IMR-90 (cell line): Measurements from ENCODE around the gene PSPC1. TPM values are rescaled to one million over a fixed set of nuclear protein-coding genes. Genes with fewer than 3 reads are reported as not detected.
"Not testable (repeated sequence)": the region's sequence is repeated elsewhere in the genome, so short reads cannot be mapped to it uniquely, and the experiment has no call there.

Source experiments
- ATAC-seq: fragments of 200-7000 bp; cut with Tn5 transposase; 2 replicates; pipeline ENCODE4 v1.9.1; 2020; ENCODE audit warnings: low read depth, mild to moderate bottlenecking, moderate library complexity
- BruUV-seq: library from RNA; stranded (reverse); fragments of 400-500 nt; replicated peaks from 2 replicates; lab custom pipeline; 2021; lab: Mats Ljungman, UMichigan
- CTCF ChIA-PET: fragments of 300-600 bp; formaldehyde crosslinking; extraction: SDS; loops from one replicate; lab custom pipeline; 2021; ENCODE audit warnings: antibody characterized with exemption; lab: Yijun Ruan, JAX
- POLR2A ChIA-PET: fragments of 300-600 bp; sonication (Branson Sonifier 250); formaldehyde crosslinking; loops from one replicate; lab custom pipeline; 2022; ENCODE audit warnings: antibody characterized with exemption; ENCODE audit not compliant: unreplicated experiment; lab: Charles Lee
- DNase-seq: peaks from one replicate; pipeline ENCODE4 v3.0.0; 2013
- H2AFZ ChIP-seq: replicated peaks from 2 replicates; pipeline ENCODE3; 2013; ENCODE audit warnings: low read length, mild to moderate bottlenecking; ENCODE audit not compliant: poor library complexity
- H2AK5ac ChIP-seq: 2 replicates; pipeline ENCODE4 v1.6.1; 2013; ENCODE audit warnings: low read depth, low read length, inconsistent platforms
- H2AK9ac ChIP-seq: replicated peaks from 2 replicates; pipeline ENCODE3; 2013; ENCODE audit warnings: mild to moderate bottlenecking, low read depth, low read length, moderate library complexity; ENCODE audit not compliant: poor library complexity
- H2BK120ac ChIP-seq: 2 replicates; pipeline ENCODE4 v1.6.1; 2013; ENCODE audit warnings: low read depth, low read length, inconsistent platforms
- H2BK15ac ChIP-seq: 3 replicates; pipeline ENCODE4 v1.6.1; 2013; ENCODE audit warnings: low read depth, low read length, inconsistent platforms
- H2BK20ac ChIP-seq: 2 replicates; pipeline ENCODE4 v1.6.1; 2013; ENCODE audit warnings: low read depth, mild to moderate bottlenecking, inconsistent platforms, low read length, moderate library complexity
- H2BK5ac ChIP-seq: 2 replicates; pipeline ENCODE4 v1.6.1; 2013; ENCODE audit warnings: mild to moderate bottlenecking, low read depth, low read length, inconsistent platforms; ENCODE audit not compliant: poor library complexity, severe bottlenecking
- H3K14ac ChIP-seq: replicated peaks from 2 replicates; pipeline ENCODE4 v1.6.1; 2013; ENCODE audit warnings: low read depth, low read length, inconsistent platforms
- H3K18ac ChIP-seq: 2 replicates; pipeline ENCODE4 v1.6.1; 2013; ENCODE audit warnings: low read depth, low read length, control low read depth
- H3K23ac ChIP-seq: 2 replicates; pipeline ENCODE4 v1.6.1; 2013; ENCODE audit warnings: low read depth, low read length, inconsistent platforms
- H3K27ac ChIP-seq: 2 replicates; pipeline ENCODE4 v1.5.1; 2013; ENCODE audit warnings: mild to moderate bottlenecking, control low read depth, low read length; ENCODE audit not compliant: insufficient read depth
- H3K27me3 ChIP-seq: 2 replicates; pipeline ENCODE4 v1.6.1; 2013; ENCODE audit warnings: low read length; ENCODE audit not compliant: control insufficient read depth, insufficient read depth
- H3K36me3 ChIP-seq: 2 replicates; pipeline ENCODE4 v1.6.1; 2013; ENCODE audit warnings: low read length, mixed read lengths; ENCODE audit not compliant: control insufficient read depth, insufficient read depth
- H3K4ac ChIP-seq: 2 replicates; pipeline ENCODE4 v1.6.1; 2013; ENCODE audit warnings: low read depth, low read length, inconsistent platforms
- H3K4me1 ChIP-seq: 2 replicates; pipeline ENCODE4 v1.6.1; 2013; ENCODE audit warnings: low read length, mixed read lengths; ENCODE audit not compliant: control insufficient read depth, insufficient read depth
- H3K4me2 ChIP-seq: 2 replicates; pipeline ENCODE4 v1.6.1; 2013; ENCODE audit warnings: low read depth, mild to moderate bottlenecking, control low read depth, low read length, moderate library complexity
- H3K4me3 ChIP-seq: 2 replicates; pipeline ENCODE4 v1.5.1; 2013; ENCODE audit warnings: low read depth, mild to moderate bottlenecking, control low read depth, low read length, moderate library complexity; ENCODE audit not compliant: insufficient read depth
- H3K56ac ChIP-seq: 2 replicates; pipeline ENCODE4 v1.6.1; 2013; ENCODE audit warnings: low read length, inconsistent platforms; ENCODE audit not compliant: insufficient read depth; ENCODE audit errors: extremely low read depth
- H3K79me1 ChIP-seq, 2 experiments: 2 replicates each; pipeline ENCODE4 v1.6.1; 2013; ENCODE audit warnings: low read length in 2 of 2, inconsistent platforms in 1 of 2, low read depth in 1 of 2
- H3K9ac ChIP-seq: 2 replicates; pipeline ENCODE4 v1.6.1; 2013; ENCODE audit warnings: low read depth, low read length, control low read depth
- H3K9me1 ChIP-seq: 2 replicates; pipeline ENCODE4 v1.6.1; 2013; ENCODE audit warnings: low read length, inconsistent platforms; ENCODE audit not compliant: insufficient read depth
- H3K9me3 ChIP-seq: 2 replicates; pipeline ENCODE4 v1.6.1; 2013; ENCODE audit warnings: low read length; ENCODE audit not compliant: control insufficient read depth, insufficient read depth
- H4K20me1 ChIP-seq: 2 replicates; pipeline ENCODE4 v1.6.1; 2013; ENCODE audit warnings: low read length, inconsistent platforms; ENCODE audit not compliant: insufficient read depth
- H4K5ac ChIP-seq: 2 replicates; pipeline ENCODE4 v1.6.1; 2013; ENCODE audit warnings: mild to moderate bottlenecking, low read depth, low read length, control low read depth
- H4K8ac ChIP-seq, 2 experiments: 2 replicates each; pipeline ENCODE4 v1.6.1; 2013; ENCODE audit warnings: low read depth in 2 of 2, low read length in 2 of 2, control low read depth in 1 of 2, inconsistent platforms in 1 of 2
- H4K91ac ChIP-seq: 2 replicates; pipeline ENCODE4 v1.6.1; 2013; ENCODE audit warnings: low read depth, low read length, inconsistent platforms; ENCODE audit not compliant: insufficient read depth
- WGBS, 2 experiments: methylation state at CpG; one replicate each; pipeline versions ENCODE4 v1.1.5 to v1.1.7; 2013; ENCODE audit warnings: missing lambda C conversion rate in 2 of 2; ENCODE audit not compliant: insufficient read length in 1 of 2; ENCODE audit errors: extremely low coverage in 2 of 2; 5-methylcytosine and 5-hydroxymethylcytosine counted together
- dilution Hi-C: fragments of 300-500 bp; cut with HindIII; formaldehyde crosslinking; loops from one replicate; pipeline ENCODE4 v1.14.3; 2018; ENCODE audit warnings: low sequenced_read_pairs; ENCODE audit not compliant: unreplicated experiment
- in situ Hi-C: fragments of 300-500 bp; cut with MboI; formaldehyde crosslinking; loops from 3 replicates; pipeline ENCODE4 v1.14.3; 2019; ENCODE audit warnings: low sequenced_read_pairs, inconsistent platforms, mixed read lengths
- intact Hi-C: fragments of 100-400 bp; cut with micrococcal nuclease; formaldehyde crosslinking; loops from 2 replicates; pipeline ENCODE4 v1.10.0; 2022
- polyA plus RNA-seq, 3 experiments: library from polyadenylated mRNA; depleted of rRNA; stranded (reverse); fragments of >200 nt; gene quantifications; 2 replicates each; pipeline ENCODE4 v1.2.3, GENCODE V29; 2012; ENCODE audit warnings: low replicate concordance in 1 of 3
- total RNA-seq: library from RNA; depleted of rRNA; stranded (reverse); fragments of >200 nt; gene quantifications from 2 replicates; pipeline ENCODE4 v1.2.3, GENCODE V29; 2012

The PSPC1 gene
- total and polyA plus RNA-seq, 2 of the 4 experiments (the other 2 are of a cell fraction) = 38.3 to 39.8 TPM

GRCh38 chr13:19780753-19781418 lies 1.9 kb downstream of the PSPC1 start:
- H2BK20ac ChIP-seq, H3K36me3 ChIP-seq, H3K4me1 ChIP-seq, H3K79me1 ChIP-seq, H2BK5ac ChIP-seq, H3K27ac ChIP-seq, H2BK120ac ChIP-seq, in situ Hi-C loops, H2AFZ ChIP-seq, H3K9me3 ChIP-seq, H3K18ac ChIP-seq, DNase-seq, H2AK9ac ChIP-seq, H3K9ac ChIP-seq, H3K14ac ChIP-seq, H2AK5ac ChIP-seq, POLR2A ChIA-PET, dilution Hi-C loops, CTCF ChIA-PET, H2BK15ac ChIP-seq, H3K9me1 ChIP-seq, H4K8ac ChIP-seq, BruUV-seq, H3K56ac ChIP-seq, ATAC-seq, H4K91ac ChIP-seq, H3K27me3 ChIP-seq, H4K5ac ChIP-seq, H3K4ac ChIP-seq: not testable (repeated sequence)
- 0 out of 2 replicates have a peak overlapping the region, but pooled peaks have one; percentile 49 for H3K23ac ChIP-seq
- WGBS, 2 experiments = 100% methylated on average over 3 of the region's 22 CpGs; no CpG with 5 or more reads in 1 of the 2 experiments
- intact Hi-C loops = loop anchor here (5.0 kb wide), 1 partner anchor 81 kb away; the partner anchor contains the start of gene ZMYM5
- peak overlapping the region; percentile 100 for H3K4me2 ChIP-seq
- H4K20me1 ChIP-seq = peaks cover 22% of the 10 kb centered on the region
- peak overlapping the region; percentile 21 for H3K4me3 ChIP-seq
